HL-60 (cell line): Measurements from ENCODE around the gene TBC1D22A.

Source experiments
- DNase-seq, 2 experiments: peaks; one replicate each; pipeline ENCODE4 v3.0.0-alpha.2; 2010 to 2020; ENCODE audit warnings: low read depth in 1 of 2, low spot score in 1 of 2
- H3K27ac ChIP-seq: fragments of 250-450 bp; sonication (Bioruptor Pico); replicated peaks from 2 replicates; pipeline ENCODE4 v1.5.1; 2020; ENCODE audit warnings: mild to moderate bottlenecking, moderate library complexity
- H3K27me3 ChIP-seq: fragments of 250-450 bp; sonication (Bioruptor Pico); 2 replicates; pipeline ENCODE4 v1.5.1; 2021; ENCODE audit warnings: mild to moderate bottlenecking, moderate library complexity; ENCODE audit not compliant: insufficient read depth, poor library complexity, severe bottlenecking
- H3K4me3 ChIP-seq: replicated peaks from 2 replicates; pipeline ENCODE4 v1.5.1; 2011; ENCODE audit warnings: mild to moderate bottlenecking, control low read depth, low read length; ENCODE audit not compliant: insufficient read depth
- GABPA ChIP-seq: IDR thresholded peaks from 2 replicates; pipeline ENCODE4 v1.6.1; 2012; ENCODE audit warnings: low read depth
- POLR2AphosphoS5 ChIP-seq: IDR thresholded peaks from 2 replicates; pipeline ENCODE4 v1.6.1; 2012; ENCODE audit warnings: low read depth
- SPI1 ChIP-seq: IDR thresholded peaks from 2 replicates; pipeline ENCODE4 v1.6.1; 2012; ENCODE audit warnings: low read depth, mild to moderate bottlenecking, borderline replicate concordance
- TF ChIP-seq, protein P1 (sequence below): IDR thresholded peaks from one replicate; pipeline ENCODE4 v1.5.1; 2011; ENCODE audit warnings: low read length, control low read depth, inconsistent platforms; ENCODE audit not compliant: insufficient read depth
- TF ChIP-seq, protein P2 (sequence below): IDR thresholded peaks from 2 replicates; pipeline ENCODE4 v1.6.1; 2012; ENCODE audit warnings: low read depth; ENCODE audit not compliant: insufficient replicate concordance

Gene TBC1D22A

DNA sequence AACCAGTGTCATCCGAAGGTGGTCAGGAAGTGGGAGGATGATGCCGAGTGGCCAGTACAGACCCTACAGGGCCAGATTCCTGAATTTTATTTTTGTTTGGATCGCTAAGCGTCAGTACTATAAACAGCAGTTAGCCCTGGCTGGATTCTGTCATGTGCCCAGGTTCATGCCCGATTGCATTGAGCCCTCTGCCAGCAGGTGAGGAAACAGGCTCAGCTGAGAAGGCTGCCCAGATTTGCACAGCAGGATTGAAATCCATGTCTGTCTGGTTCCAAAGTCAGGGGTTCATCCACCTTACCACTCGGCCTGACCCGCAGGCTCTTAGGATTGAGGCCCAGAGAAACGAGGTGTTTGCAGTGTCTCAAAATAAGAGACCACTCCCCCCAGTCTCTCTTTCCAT is 9.1 kb upstream of the TBC1D22A start:
- peak overlapping the region; percentile 65 for H3K27ac ChIP-seq
- no peak for DNase-seq
- H3K4me3 ChIP-seq, result no peak overlapping the region
- TF ChIP-seq GABPA, result no peak
- TF ChIP-seq, protein P1, sequence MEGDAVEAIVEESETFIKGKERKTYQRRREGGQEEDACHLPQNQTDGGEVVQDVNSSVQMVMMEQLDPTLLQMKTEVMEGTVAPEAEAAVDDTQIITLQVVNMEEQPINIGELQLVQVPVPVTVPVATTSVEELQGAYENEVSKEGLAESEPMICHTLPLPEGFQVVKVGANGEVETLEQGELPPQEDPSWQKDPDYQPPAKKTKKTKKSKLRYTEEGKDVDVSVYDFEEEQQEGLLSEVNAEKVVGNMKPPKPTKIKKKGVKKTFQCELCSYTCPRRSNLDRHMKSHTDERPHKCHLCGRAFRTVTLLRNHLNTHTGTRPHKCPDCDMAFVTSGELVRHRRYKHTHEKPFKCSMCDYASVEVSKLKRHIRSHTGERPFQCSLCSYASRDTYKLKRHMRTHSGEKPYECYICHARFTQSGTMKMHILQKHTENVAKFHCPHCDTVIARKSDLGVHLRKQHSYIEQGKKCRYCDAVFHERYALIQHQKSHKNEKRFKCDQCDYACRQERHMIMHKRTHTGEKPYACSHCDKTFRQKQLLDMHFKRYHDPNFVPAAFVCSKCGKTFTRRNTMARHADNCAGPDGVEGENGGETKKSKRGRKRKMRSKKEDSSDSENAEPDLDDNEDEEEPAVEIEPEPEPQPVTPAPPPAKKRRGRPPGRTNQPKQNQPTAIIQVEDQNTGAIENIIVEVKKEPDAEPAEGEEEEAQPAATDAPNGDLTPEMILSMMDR, result no peak
- no peak for TF ChIP-seq SPI1
- no peak for TF ChIP-seq POLR2AphosphoS5
- TF ChIP-seq, protein P2, sequence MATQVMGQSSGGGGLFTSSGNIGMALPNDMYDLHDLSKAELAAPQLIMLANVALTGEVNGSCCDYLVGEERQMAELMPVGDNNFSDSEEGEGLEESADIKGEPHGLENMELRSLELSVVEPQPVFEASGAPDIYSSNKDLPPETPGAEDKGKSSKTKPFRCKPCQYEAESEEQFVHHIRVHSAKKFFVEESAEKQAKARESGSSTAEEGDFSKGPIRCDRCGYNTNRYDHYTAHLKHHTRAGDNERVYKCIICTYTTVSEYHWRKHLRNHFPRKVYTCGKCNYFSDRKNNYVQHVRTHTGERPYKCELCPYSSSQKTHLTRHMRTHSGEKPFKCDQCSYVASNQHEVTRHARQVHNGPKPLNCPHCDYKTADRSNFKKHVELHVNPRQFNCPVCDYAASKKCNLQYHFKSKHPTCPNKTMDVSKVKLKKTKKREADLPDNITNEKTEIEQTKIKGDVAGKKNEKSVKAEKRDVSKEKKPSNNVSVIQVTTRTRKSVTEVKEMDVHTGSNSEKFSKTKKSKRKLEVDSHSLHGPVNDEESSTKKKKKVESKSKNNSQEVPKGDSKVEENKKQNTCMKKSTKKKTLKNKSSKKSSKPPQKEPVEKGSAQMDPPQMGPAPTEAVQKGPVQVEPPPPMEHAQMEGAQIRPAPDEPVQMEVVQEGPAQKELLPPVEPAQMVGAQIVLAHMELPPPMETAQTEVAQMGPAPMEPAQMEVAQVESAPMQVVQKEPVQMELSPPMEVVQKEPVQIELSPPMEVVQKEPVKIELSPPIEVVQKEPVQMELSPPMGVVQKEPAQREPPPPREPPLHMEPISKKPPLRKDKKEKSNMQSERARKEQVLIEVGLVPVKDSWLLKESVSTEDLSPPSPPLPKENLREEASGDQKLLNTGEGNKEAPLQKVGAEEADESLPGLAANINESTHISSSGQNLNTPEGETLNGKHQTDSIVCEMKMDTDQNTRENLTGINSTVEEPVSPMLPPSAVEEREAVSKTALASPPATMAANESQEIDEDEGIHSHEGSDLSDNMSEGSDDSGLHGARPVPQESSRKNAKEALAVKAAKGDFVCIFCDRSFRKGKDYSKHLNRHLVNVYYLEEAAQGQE, result no peak
- H3K27me3 ChIP-seq, result no peaks in the 10 kb centered on the region

DNA sequence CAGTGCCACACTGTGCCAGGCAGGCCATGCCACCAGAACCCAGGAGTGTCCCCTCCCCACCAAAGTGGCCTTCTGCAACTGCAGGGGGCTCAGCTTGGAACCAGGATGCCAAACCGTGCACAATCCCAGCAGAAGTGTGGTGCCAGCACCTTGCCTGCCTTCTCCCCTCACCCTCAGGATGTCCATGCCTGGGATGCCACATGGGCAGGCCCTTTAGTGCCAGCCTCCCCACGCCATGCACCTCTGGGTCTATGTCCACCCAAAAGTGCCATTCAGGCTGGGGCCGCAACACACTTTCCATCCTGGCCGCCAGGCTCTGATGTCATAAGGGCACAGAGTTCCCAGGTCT is 8.7 kb upstream of the TBC1D22A start:
- no peak for TF ChIP-seq POLR2AphosphoS5
- TF ChIP-seq, protein P2, result no peak
- TF ChIP-seq, protein P1, result no peak
- no peak for TF ChIP-seq GABPA
- TF ChIP-seq SPI1, result no peak
- H3K4me3 ChIP-seq, result no peak overlapping the region

DNA sequence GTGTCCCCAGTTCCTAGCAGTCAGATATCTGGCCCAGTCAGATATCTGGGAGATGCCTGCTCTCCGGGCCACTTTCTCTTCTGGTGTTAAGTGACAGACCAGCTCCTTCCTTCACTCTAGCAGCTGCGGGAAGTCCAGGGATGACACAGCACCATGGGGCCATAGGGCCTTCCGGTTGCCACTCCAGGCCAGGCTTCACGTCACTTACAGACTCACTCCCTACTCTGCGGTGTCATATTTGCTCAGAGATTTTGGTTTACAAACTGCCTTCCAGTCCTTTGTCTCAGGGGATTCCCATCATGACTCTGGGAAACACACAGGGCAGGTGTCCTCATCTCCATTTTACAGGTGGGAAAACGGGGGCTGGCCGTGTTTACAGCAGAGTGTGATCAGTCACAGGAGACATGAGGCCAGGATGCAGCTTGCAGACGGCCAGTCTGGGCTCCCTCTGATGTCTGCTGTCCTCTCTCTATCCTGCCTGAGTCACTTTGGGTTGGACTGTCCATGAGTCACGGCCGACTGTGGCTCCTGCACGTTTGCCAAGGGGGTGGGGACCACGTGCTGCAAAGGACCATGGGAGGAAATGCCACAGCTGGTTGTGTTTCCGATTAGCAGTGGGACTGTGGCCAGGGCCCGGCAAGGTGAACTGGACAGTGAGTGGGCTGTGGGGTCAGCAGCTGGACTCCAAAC is 8.2 kb upstream of the TBC1D22A start:
- TF ChIP-seq GABPA, result peak; percentile 39; the same call in 1 of the 2 replicates
- TF ChIP-seq SPI1, result no peak
- Histone ChIP-seq H3K27me3 (no peaks in the 10 kb centered on the region), H3K4me3 (no peak overlapping the region), H3K27ac (peak overlapping the region; percentile 65)
- peak; percentile 60 to 73 for DNase-seq

More for the DNA sequence above, 8.7 kb upstream of the TBC1D22A start:
- no peak for DNase-seq
- Histone ChIP-seq H3K27ac (peak overlapping the region; percentile 65), H3K27me3 (no peaks in the 10 kb centered on the region)

DNA sequence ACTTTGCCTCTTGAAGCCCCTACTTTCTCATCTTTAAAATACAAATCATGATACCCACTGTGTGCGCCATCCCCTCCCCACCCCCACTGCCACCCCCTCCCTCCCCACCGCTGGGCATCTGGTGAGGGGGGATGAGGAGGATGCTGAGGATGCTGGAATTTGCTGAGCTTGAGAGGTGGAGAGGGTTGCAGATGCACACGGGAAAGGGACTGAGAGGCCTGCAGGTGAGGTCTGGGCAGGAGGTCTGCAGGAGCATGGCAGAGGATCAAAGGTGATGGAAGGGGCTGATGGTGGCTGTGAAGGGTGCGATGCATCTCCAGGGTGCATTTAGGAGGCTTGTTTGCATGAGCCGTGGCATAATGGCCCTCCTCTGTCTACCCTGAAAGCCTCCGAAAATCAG is 7.6 kb upstream of the TBC1D22A start:
- TF ChIP-seq SPI1, result no peak
- TF ChIP-seq POLR2AphosphoS5, result no peak
- TF ChIP-seq, protein P1, result no peak
- H3K27me3 ChIP-seq, result no peaks in the 10 kb centered on the region
- H3K4me3 ChIP-seq, result no peak overlapping the region
- peak overlapping the region; percentile 65; the same call in 1 of the 2 replicates for H3K27ac ChIP-seq
- no peak for DNase-seq
